Measurements from ENCODE around the gene FCGR2B. TPM values are rescaled to one million over a fixed set of nuclear protein-coding genes. Genes with fewer than 3 reads are reported as not detected.
"Not testable (repeated sequence)": the region's sequence is repeated elsewhere in the genome, so short reads cannot be mapped to it uniquely, and the experiment has no call there.

The FCGR2B gene
- total and polyA plus RNA-seq, 2 donors (not counting 3 experiments of a cell fraction or from before 2014, with no cell fraction given) = not detected

DNA sequence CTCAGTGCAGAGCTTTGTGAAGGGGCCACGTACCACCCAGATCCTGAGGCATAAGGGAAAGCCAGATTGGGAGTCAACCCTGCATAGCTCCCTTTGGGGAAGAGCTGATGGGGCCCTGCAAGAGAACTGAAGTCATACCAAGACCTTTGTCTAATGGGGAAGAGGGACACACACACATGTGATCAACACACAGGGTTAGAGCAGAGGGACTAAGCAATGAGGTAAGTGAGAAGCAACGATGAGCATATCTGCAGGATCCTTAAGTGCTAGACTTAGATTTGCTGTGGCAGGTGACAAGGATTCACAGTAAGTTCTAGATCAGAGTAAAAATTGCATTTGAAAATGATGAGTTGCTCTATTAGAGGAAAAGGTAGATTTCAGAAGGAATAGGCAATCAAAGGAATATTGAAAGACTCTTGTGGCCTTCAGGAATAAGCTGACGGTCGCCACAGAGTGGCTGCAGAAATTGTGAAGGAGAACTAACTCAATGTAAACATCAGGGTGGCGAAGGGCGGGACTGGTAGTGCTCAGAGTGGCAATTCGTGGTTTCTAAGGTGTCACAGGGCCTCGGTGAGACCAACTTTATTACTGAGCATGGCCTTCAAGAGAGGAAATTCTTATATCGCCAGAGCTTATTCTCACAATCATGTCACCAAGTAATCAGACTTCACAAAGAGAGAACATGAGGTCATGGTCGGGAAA, 36.3 kb upstream of the FCGR2B start:
- H3K9me3 ChIP-seq (replicated peaks; ENCODE audit: control insufficient read depth, insufficient read depth, low read length); H3K9me1 ChIP-seq (replicated peaks; ENCODE audit: control insufficient read depth, extremely low read depth, insufficient read depth, low read length); H3K79me2 ChIP-seq (ENCODE audit: control insufficient read depth, insufficient read depth, low read length); DNase-seq (ENCODE audit: low read depth, low spot score); H3K36me3 ChIP-seq (ENCODE audit: control insufficient read depth in 2 of 2, extremely low read depth in 1 of 2, insufficient read depth in 2 of 2, low read length in 2 of 2); H3K27ac ChIP-seq (ENCODE audit: insufficient read depth, low read depth, low read length); H3K4me2 ChIP-seq (ENCODE audit: insufficient read depth, low read length); H3K9ac ChIP-seq (replicated peaks; ENCODE audit: extremely low read depth, insufficient read depth, low read length); BruUV-seq (replicated peaks); H2AFZ ChIP-seq (ENCODE audit: low read depth, low read length); intact Hi-C loops (cut with micrococcal nuclease); H4K20me1 ChIP-seq (replicated peaks; ENCODE audit: control insufficient read depth, extremely low read depth, insufficient read depth, low read length); POLR2A ChIA-PET; dilution Hi-C loops (cut with MboI; ENCODE audit: extremely low pct_ligation_motif_present, low sequenced_read_pairs); H3K27me3 ChIP-seq (ENCODE audit: control insufficient read depth in 2 of 2, insufficient read depth in 2 of 2, low read length in 2 of 2); FAIRE-seq; CTCF ChIA-PET; H3K4me3 ChIP-seq (replicated peaks in 1 of 3; ENCODE audit: insufficient read depth in 1 of 3, low read depth in 1 of 3, low read length in 3 of 3); H3K4me1 ChIP-seq (ENCODE audit: control insufficient read depth, extremely low read depth, insufficient read depth, low read length): not testable (repeated sequence)

DNA sequence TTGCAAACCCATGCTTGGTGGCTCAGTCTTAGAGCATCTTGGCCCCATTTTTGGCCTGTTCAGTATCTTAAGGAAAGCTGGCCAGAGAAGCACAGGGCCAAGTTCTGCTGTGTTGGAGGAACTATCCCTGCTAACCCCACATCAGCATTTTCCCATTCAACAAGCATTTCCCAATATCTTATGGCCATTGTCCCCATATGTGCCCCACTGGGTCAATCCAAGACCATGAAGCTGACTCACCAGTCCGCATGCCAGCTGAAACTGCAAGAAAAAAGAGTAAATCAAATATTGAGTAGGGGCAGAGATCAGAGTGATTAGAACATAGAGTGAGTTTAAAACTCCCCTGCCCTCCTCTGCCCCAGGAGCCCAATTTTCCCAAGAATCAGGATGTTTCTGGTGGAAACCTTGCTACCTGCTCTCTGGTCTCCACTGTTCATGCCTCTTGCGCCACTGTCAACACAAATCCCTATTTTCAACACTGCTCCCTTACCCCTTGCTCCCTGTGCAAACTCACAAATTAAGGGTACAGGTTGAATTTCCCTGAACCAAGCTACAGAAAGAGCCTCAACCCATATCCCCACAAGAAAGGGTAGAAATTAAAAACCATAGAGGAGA, 32.7 kb upstream of the FCGR2B start:
- BruUV-seq (replicated peaks); H3K27me3 ChIP-seq (ENCODE audit: control insufficient read depth in 2 of 2, insufficient read depth in 2 of 2, low read length in 2 of 2); H3K4me3 ChIP-seq (replicated peaks in 1 of 3; ENCODE audit: insufficient read depth in 1 of 3, low read depth in 1 of 3, low read length in 3 of 3); H3K9ac ChIP-seq (replicated peaks; ENCODE audit: extremely low read depth, insufficient read depth, low read length); H3K9me3 ChIP-seq (replicated peaks; ENCODE audit: control insufficient read depth, insufficient read depth, low read length); POLR2A ChIA-PET; intact Hi-C loops (cut with micrococcal nuclease); H3K4me2 ChIP-seq (ENCODE audit: insufficient read depth, low read length); H3K36me3 ChIP-seq (ENCODE audit: control insufficient read depth in 2 of 2, extremely low read depth in 1 of 2, insufficient read depth in 2 of 2, low read length in 2 of 2); DNase-seq (ENCODE audit: low read depth, low spot score); H2AFZ ChIP-seq (ENCODE audit: low read depth, low read length); H3K27ac ChIP-seq (ENCODE audit: insufficient read depth, low read depth, low read length); H3K4me1 ChIP-seq (ENCODE audit: control insufficient read depth, extremely low read depth, insufficient read depth, low read length); dilution Hi-C loops (cut with MboI; ENCODE audit: extremely low pct_ligation_motif_present, low sequenced_read_pairs); H4K20me1 ChIP-seq (replicated peaks; ENCODE audit: control insufficient read depth, extremely low read depth, insufficient read depth, low read length); FAIRE-seq; H3K9me1 ChIP-seq (replicated peaks; ENCODE audit: control insufficient read depth, extremely low read depth, insufficient read depth, low read length); CTCF ChIA-PET; H3K79me2 ChIP-seq (ENCODE audit: control insufficient read depth, insufficient read depth, low read length): not testable (repeated sequence)

Measured in endothelial cell of umbilical vein (primary cell).